Right lobe of liver (tissue), 4 donors: ENCODE measurements around the gene MED19.

Experiments
- POLR2A ChIP-seq: fragments of 450-650 bp; IDR thresholded peaks from one replicate; pipeline ENCODE4 v1.6.1; 2017; ENCODE audit warnings: antibody characterized with exemption, mild to moderate bottlenecking
- TF ChIP-seq, protein P1 (sequence below), 4 donors: fragments of 200-600 bp in 3 of 4; fragments of 450-650 bp in 1 of 4; IDR thresholded peaks; one replicate each; pipeline versions ENCODE4 v1.5.1 to v1.8.0; 2016 to 2022; ENCODE audit warnings: antibody characterized with exemption in 4 of 4, mild to moderate bottlenecking in 2 of 4
- donor health status: DM: no; HTN: no; CAD: no.
- donor health status: DM: no; HTN: no; CAD: no.
- donor health status: DM: no; HTN: yes; CAD: no.

DNA sequence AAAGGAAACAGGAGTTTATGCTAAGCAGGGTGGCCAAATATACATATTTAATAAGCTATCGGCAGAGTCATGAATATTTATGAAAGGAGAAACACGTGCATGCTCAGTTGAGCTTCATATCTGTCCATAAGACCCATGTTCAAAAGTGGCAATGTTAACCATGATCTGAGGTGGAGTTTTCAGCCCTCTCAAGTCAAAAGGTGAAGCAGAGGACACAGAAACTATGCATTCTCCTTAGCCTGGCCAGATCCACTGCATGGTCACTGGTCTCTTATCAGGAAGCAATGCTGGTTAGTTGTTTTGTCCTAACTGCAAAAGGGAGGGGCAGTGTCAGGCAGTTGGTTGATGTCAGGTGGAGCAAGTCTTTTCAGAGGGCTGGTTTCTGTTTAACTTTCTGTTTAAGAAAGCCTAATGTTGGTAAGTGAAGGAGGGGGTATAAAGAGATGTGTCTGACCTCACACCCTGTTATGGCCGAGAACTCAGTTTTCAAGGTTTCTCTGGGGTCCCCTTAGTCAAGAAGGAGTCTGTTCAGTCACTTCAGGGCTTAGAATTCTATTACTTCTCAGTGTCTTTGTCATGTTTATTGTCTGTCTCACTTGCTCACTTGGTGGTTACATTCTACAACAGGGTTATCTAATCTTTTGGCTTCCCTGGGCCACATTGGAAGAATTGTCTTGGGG is 23.7 kb upstream of the MED19 start:
- TF ChIP-seq, protein P1, sequence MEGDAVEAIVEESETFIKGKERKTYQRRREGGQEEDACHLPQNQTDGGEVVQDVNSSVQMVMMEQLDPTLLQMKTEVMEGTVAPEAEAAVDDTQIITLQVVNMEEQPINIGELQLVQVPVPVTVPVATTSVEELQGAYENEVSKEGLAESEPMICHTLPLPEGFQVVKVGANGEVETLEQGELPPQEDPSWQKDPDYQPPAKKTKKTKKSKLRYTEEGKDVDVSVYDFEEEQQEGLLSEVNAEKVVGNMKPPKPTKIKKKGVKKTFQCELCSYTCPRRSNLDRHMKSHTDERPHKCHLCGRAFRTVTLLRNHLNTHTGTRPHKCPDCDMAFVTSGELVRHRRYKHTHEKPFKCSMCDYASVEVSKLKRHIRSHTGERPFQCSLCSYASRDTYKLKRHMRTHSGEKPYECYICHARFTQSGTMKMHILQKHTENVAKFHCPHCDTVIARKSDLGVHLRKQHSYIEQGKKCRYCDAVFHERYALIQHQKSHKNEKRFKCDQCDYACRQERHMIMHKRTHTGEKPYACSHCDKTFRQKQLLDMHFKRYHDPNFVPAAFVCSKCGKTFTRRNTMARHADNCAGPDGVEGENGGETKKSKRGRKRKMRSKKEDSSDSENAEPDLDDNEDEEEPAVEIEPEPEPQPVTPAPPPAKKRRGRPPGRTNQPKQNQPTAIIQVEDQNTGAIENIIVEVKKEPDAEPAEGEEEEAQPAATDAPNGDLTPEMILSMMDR (IDR thresholded peaks at IDR 0.05), result no peak
- no peak for TF ChIP-seq POLR2A
